HG03565 (cell line): ENCODE data around the gene CSNK2A2.

Experiments used
- ATAC-seq: cut with Tn5 transposase; IDR thresholded peaks from one replicate; pipeline ENCODE4 v1.9.1; 2021; ENCODE audit warnings: mild to moderate bottlenecking, moderate library complexity; ENCODE audit not compliant: unreplicated experiment

CSNK2A2 gene

GRCh38 chr16:58200004-58200797 lies 2.3 kb upstream of the CSNK2A2 start:
- ATAC-seq, result no peak

- ATAC-seq, result no peak
Measured at GRCh38 chr16:58198803-58199411, 1.0 kb upstream of the CSNK2A2 start.

GRCh38 chr16:58197314-58198012 lies 443 bp downstream of the CSNK2A2 start:
- ATAC-seq, result peak; percentile 17

- ATAC-seq, result no peak
Measured at GRCh38 chr16:58196898-58197313, 1.0 kb downstream of the CSNK2A2 start.

GRCh38 chr16:58195771-58196170 lies 2.1 kb downstream of the CSNK2A2 start:
- ATAC-seq, result no peak

GRCh38 chr16:58195344-58195743 lies 2.6 kb downstream of the CSNK2A2 start:
- no peak for ATAC-seq

- ATAC-seq, result no peak
Measured at GRCh38 chr16:58194790-58195189, 3.1 kb downstream of the CSNK2A2 start.

GRCh38 chr16:58187665-58188421 lies 10.1 kb downstream of the CSNK2A2 start:
- ATAC-seq, result no peak

GRCh38 chr16:58187092-58187491 lies 10.8 kb downstream of the CSNK2A2 start:
- ATAC-seq, result no peak

GRCh38 chr16:58186176-58186944 lies 11.5 kb downstream of the CSNK2A2 start:
- no peak for ATAC-seq

GRCh38 chr16:58177353-58177710 lies 20.6 kb downstream of the CSNK2A2 start:
- ATAC-seq, result no peak

- no peak for ATAC-seq
Measured at GRCh38 chr16:58176608-58177352, 21.1 kb downstream of the CSNK2A2 start.

- ATAC-seq, result no peak
Measured at GRCh38 chr16:58170223-58170622, 27.7 kb downstream of the CSNK2A2 start.

- no peak for ATAC-seq
Measured at GRCh38 chr16:58160855-58161254, 37.1 kb downstream of the CSNK2A2 start.

GRCh38 chr16:58158725-58159124 lies 39.2 kb downstream of the CSNK2A2 start:
- ATAC-seq, result no peak

GRCh38 chr16:58157951-58158540 lies 39.9 kb downstream of the CSNK2A2 start:
- ATAC-seq, result no peak

- ATAC-seq, result no peak
Measured at GRCh38 chr16:58157239-58157638, 40.7 kb downstream of the CSNK2A2 start.

- ATAC-seq, result no peak
Measured at GRCh38 chr16:58155839-58156238, 42.1 kb downstream of the CSNK2A2 start.

GRCh38 chr16:58154345-58154744 lies 43.6 kb downstream of the CSNK2A2 start:
- no peak for ATAC-seq
